IPS-18a (cell line): Measurements from ENCODE around the gene RHBDD3.

Experiments used
- H3K27ac ChIP-seq: one replicate; pipeline ENCODE4 v1.5.1; 2013; ENCODE audit warnings: low read length
- H3K27me3 ChIP-seq: one replicate; pipeline ENCODE4 v1.6.1; 2013; ENCODE audit warnings: mild to moderate bottlenecking, low read length; ENCODE audit not compliant: control insufficient read depth, insufficient read depth
- H3K36me3 ChIP-seq: one replicate; pipeline ENCODE4 v1.6.1; 2013; ENCODE audit warnings: low read depth, low read length; ENCODE audit not compliant: control insufficient read depth
- H3K4me1 ChIP-seq: one replicate; pipeline ENCODE4 v1.6.1; 2013; ENCODE audit warnings: low read depth, low read length; ENCODE audit not compliant: control insufficient read depth
- H3K4me3 ChIP-seq: one replicate; pipeline ENCODE4 v1.5.1; 2013; ENCODE audit warnings: low read length
- H3K9ac ChIP-seq: one replicate; pipeline ENCODE4 v1.6.1; 2013; ENCODE audit warnings: mild to moderate bottlenecking, low read length, moderate library complexity
- H3K9me3 ChIP-seq: one replicate; pipeline ENCODE4 v1.6.1; 2013; ENCODE audit warnings: low read depth, low read length; ENCODE audit not compliant: control insufficient read depth

Gene RHBDD3

DNA sequence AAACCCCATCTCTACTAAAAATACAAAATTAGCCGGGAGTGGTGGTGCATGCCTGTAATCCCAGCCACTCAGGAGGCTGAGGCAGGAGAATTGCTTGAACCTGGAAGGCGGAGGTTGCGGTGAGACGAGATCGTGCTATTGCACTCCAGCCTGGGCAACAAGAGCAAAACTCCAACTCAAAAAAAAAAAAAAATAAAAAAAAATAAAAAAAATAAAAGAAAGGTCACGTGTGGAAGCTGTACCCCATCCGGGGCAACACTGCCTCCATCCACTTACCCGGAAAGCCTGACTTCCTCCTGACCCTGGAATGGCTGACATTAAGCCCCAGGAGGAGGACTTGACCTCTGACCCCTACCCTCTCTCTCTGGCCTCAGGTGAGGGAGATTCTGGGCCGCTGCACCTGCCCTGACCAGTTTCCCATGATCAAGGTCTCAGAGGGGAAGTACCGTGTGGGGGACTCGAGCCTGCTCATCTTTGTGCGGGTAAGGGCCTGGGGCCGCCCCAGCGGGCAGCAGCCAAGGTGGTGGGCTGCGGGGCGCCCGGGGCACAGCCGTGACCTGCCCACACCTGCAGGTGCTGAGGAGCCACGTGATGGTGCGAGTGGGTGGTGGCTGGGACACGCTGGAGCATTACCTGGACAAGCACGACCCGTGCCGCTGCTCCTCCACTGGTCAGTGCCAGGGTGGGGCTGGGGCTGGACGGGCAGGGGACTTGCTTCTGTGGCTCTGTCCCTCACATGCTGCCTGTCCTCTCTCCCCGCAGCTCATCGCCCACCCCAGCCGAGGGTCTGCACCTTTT lies 42.5 kb upstream of the RHBDD3 start:
- Histone ChIP-seq H3K9me3 (no peaks in the 10 kb centered on the region), H3K27me3 (peaks cover 37% of the 10 kb centered on the region), H3K4me3 (no peak overlapping the region), H3K4me1 (no peaks in the 10 kb centered on the region), H3K36me3 (no peaks in the 10 kb centered on the region), H3K9ac (no peak overlapping the region), H3K27ac (no peak overlapping the region)

DNA sequence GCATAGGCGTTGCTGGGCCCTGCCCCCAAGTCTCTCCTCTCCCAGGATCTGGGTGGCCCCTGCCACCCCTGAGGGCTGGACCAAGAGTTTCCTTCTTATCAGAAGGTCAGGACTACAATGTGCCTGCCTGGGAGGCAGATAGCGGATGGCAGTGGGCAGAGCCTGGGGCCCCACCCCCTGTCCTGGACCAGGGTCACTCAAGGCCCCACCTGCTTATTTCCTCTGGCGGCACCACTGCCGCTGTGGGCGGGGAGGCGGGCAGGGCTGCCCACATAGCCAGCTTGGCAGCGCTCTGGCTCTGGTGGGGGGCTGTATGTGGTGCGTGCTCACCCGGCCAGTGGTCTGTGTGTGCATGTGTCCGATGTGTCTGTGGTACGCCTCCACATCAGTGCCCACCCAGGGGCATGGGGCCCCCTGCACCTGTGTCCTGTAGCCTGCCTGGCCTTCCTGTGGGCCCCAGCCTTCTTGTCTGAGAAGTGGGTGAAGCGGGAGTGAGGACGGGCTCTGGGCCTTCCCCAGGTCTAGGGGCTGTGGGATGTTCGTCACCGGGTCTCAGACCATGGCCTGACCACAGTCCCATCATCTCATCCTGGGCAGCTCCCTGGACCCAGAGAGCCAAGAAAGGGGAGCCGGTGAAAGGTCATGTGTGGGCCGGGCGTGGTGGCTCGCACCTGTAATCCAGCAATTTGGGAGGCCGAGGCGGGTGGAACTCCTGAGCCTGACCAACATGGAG lies 41.7 kb upstream of the RHBDD3 start:
- H3K27me3 ChIP-seq: peaks cover 30% of the 10 kb centered on the region
- no peak overlapping the region for H3K27ac ChIP-seq
- H3K9me3 ChIP-seq: no peaks in the 10 kb centered on the region
- no peaks in the 10 kb centered on the region for H3K4me1 ChIP-seq
- H3K4me3 ChIP-seq: no peak overlapping the region
- no peaks in the 10 kb centered on the region for H3K36me3 ChIP-seq
- no peak overlapping the region for H3K9ac ChIP-seq

DNA sequence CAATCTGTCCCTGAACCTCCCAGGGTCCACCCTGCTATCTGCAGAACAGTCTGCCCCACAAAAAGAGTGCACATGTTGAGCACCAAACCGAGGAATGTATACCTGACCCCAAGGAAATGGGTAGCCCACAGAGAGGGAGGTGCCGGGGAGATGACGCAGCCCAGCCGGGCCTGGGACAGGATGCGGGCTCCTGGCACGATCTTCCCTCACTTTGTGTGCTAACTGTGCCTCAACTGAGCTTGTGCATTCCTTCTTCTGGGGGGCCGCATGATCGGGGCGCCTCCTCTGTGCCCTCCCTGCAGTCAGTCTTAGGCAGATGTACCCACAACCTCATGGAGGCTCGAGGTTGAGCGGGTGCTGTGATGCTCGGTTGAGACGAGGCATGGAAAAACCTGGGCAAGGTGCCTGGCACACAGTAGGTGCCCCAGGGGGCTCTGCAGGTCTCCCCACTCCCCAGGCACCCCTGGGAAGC lies 41.0 kb upstream of the RHBDD3 start:
- no peak overlapping the region for H3K27ac ChIP-seq
- H3K9ac ChIP-seq: no peak overlapping the region

DNA sequence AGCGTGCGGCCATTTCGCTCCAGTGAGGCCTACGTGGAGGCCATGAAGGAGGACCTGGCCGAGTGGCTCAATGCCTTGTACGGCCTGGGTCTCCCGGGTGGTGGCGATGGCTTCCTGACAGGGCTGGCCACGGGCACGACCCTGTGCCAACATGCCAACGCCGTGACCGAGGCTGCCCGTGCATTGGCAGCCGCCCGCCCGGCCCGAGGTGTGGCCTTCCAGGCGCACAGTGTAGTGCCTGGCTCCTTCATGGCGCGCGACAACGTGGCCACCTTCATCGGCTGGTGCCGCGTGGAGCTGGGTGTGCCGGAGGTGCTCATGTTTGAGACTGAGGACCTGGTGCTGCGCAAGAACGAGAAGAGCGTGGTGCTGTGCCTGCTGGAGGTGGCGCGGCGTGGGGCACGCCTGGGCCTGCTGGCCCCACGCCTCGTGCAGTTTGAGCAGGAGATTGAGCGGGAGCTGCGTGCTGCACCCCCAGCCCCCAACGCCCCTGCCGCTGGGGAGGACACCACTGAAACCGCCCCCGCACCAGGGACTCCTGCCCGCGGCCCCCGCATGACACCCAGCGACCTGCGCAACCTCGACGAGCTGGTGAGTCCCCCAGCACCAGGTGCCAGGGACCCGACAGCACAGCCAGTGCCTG lies 40.5 kb upstream of the RHBDD3 start:
- H3K4me1 ChIP-seq: no peaks in the 10 kb centered on the region
- H3K27ac ChIP-seq: no peak overlapping the region
- no peak overlapping the region for H3K9ac ChIP-seq
- peaks cover 17% of the 10 kb centered on the region for H3K27me3 ChIP-seq
- H3K36me3 ChIP-seq: no peaks in the 10 kb centered on the region
- no peak overlapping the region for H3K4me3 ChIP-seq
- H3K9me3 ChIP-seq: no peaks in the 10 kb centered on the region

More for the DNA sequence above, 41.0 kb upstream of the RHBDD3 start:
- Histone ChIP-seq H3K4me3 (no peak overlapping the region), H3K4me1 (no peaks in the 10 kb centered on the region), H3K36me3 (no peaks in the 10 kb centered on the region), H3K27me3 (peaks cover 23% of the 10 kb centered on the region), H3K9me3 (no peaks in the 10 kb centered on the region)

DNA sequence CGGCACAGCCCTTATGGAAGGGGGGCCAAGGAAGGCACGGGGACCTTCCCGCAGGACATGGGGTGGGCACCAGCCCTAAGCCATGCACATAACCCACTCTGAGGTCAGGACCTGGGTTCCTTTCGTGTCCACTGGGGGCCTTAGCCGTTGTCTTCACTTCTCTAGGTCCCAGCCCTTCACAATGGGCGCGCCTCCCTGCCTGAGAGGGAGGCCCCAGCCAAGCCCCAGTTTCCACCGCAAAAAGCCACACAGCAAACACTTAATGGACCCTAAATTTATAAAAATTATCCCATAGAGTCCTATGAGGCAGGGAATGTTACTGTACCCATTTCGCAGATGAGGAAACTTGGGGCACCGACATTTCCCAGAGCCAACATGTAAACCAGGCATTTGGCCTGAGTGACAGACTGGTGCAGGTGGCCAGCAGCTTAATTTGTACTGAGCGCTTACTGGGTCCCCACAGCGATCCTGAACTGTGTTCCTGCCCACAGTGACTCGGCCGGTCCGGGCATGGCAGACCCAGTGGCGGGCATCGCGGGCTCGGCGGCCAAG lies 39.9 kb upstream of the RHBDD3 start:
- H3K36me3 ChIP-seq: no peaks in the 10 kb centered on the region
- peak overlapping the region; percentile 47 for H3K4me3 ChIP-seq
- H3K27ac ChIP-seq: no peak overlapping the region
- H3K4me1 ChIP-seq: no peaks in the 10 kb centered on the region
- peaks cover 11% of the 10 kb centered on the region for H3K27me3 ChIP-seq
- no peaks in the 10 kb centered on the region for H3K9me3 ChIP-seq
- H3K9ac ChIP-seq: no peak overlapping the region

DNA sequence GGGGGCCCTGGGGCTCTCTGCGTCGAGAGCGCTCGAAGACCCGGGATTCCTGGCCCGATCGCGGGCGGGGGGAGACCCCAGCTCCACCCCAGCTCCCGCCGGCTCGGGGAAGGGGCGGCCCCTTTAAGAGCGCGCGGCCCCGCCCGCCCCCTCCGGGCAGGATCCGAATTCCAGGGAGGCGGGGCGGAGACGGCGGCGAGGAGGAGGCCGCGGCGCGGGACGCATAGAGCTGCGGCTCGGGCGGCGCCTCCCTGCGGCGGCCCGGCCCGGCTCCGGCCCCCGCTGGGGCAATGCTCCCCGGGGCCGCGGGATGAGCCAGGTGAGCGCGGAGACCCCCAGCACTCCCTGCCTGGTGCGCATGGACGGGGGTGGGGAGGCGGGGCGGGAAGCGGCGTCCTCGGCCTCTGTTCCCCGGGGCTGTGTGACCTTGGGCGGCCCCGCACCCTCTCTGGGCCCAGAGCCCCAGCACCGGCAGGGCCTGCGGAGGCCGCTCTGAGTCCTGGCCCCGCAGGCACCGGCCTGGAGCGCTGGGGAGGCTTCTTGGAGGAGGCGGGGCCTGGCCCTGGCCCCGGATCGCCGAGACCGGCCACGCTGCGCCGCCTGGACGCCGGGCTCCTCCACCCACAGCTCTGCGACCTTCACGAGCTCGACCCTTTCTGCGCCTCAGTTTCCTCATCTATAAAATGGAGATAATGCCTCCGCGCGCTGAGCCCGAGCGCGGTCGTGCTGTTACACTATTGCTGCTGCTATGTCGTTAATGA lies 39.2 kb upstream of the RHBDD3 start:
- peak overlapping the region; percentile 47 for H3K4me3 ChIP-seq
- H3K4me1 ChIP-seq: no peaks in the 10 kb centered on the region
- H3K9ac ChIP-seq: peak overlapping the region; percentile 46
- H3K27me3 ChIP-seq: peaks cover 8% of the 10 kb centered on the region
- no peak overlapping the region for H3K27ac ChIP-seq
- no peaks in the 10 kb centered on the region for H3K36me3 ChIP-seq
- no peaks in the 10 kb centered on the region for H3K9me3 ChIP-seq

DNA sequence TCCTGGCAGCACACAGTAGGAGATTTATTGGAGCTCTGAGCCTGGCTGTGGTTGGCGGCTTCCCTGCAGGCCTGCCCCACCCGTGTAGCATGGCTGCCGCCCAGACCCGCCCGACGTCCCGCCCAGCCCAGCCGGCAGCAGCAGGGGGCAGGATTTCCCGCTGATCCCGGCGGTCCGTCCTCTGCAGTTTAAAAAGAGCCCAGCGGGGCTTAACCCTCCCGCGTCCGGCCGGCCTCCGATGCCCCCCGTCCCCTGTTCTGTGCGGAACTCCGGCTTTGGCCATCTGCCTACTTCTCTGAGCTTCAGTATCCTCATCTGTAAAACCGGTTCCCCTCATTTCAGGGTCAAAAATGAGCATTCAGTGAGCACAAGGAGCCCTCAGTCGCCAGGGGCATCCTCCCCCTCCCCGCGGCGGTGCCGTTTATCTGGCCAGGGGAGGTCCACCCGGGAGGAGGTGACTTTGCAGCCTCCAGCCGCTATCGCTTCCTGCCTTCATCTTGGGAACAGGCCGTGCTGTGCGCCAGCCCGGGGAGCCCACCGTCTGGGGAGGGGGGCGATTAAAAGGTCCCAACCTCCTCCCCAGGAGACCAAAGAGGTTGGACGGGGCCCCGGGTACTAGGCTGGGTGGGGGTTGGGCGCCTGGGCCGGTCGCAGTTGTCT lies 38.5 kb upstream of the RHBDD3 start, which contains the start of gene GAS2L1:
TSS of gene GAS2L1 (plus strand) at position 476 of the 660 bp plus-strand sequence. CDS start 1,456 bp downstream, outside the sequence.
- no peaks in the 10 kb centered on the region for H3K4me1 ChIP-seq
- peaks cover 8% of the 10 kb centered on the region for H3K27me3 ChIP-seq
- no peaks in the 10 kb centered on the region for H3K36me3 ChIP-seq
- H3K9ac ChIP-seq: peak within 1 kb of the TSS; percentile 46
- H3K27ac ChIP-seq: no peak within 1 kb of the TSS
- H3K9me3 ChIP-seq: no peaks in the 10 kb centered on the region
- H3K4me3 ChIP-seq: peak within 1 kb of the TSS; percentile 47

DNA sequence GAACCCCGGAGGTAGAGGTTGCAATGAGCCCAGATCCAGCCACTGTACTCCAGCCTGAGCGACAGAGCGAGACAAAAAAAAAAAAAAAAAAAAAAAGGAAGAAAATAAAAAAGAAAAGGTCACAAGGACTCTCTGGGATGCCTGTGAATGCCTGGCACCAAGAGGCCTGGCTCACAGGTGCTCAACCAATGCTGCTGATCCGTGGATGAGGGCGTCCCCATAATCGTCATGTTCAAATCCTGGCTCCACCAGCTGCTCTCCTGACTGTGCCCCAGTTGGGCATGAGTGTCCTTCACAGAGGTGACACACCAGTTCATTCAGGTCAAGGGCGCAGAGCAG lies 38.0 kb upstream of the RHBDD3 start:
- Histone ChIP-seq H3K9ac (no peak overlapping the region), H3K4me1 (no peaks in the 10 kb centered on the region), H3K27ac (no peak overlapping the region), H3K36me3 (peaks cover 2% of the 10 kb centered on the region), H3K9me3 (no peaks in the 10 kb centered on the region), H3K27me3 (peaks cover 8% of the 10 kb centered on the region), H3K4me3 (peak overlapping the region; percentile 47)

DNA sequence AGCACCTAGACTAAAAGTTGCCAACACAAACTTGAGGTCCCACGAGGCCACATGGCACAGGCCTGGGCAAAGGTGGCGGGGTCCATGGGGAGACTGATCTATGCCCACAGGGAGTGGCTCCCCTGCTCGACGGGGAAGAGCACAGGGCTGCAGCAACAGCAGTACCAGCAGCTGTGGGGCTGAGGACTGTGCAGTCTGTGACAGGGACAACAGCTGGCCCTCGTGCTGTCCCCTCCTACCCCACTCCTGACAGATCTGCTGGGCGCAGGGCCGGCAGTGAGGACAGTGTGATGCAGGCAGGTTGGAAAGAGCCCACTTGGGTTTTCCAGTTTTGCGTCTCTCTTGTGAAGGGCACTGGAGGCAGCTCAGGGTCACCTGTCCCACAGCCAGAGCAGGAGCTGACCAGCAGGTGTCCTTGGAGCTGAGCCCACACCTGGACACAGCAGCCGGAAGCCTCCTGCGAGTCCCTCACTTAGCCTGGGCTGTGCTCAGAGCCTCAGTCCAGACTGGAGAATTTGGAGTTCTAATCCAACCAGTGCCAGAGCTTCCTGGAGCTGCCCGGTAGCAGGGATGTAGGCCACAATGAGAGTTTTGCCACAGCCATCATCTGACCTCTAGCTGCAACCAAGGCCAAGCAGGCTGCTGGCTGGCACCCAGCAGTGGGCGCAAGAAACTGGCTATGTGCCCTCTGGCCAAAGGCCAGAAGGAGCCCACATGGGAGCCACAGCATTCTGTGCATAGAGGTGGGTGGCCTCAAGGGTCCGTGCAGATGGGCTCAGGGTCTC lies 35.1 kb upstream of the RHBDD3 start:
- no peak overlapping the region for H3K27ac ChIP-seq
- no peaks in the 10 kb centered on the region for H3K9me3 ChIP-seq
- H3K9ac ChIP-seq: no peak overlapping the region
- H3K36me3 ChIP-seq: peaks cover 29% of the 10 kb centered on the region
- no peaks in the 10 kb centered on the region for H3K4me1 ChIP-seq
- no peak overlapping the region for H3K4me3 ChIP-seq
- H3K27me3 ChIP-seq: peaks cover 6% of the 10 kb centered on the region

DNA sequence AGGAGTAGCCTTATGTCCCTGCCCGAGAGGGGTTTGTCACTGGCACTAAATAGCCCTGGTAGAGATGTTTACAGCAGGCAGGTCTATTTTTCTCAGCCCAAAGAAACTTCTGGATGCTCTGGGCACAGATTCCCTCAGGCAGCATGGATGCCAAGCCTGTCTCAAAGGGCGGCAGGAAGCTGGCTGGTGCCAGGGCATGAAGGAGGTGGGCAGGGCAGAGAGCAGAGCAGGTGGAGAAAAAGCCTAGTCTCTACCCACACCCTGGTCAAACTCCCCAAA lies 34.6 kb upstream of the RHBDD3 start:
- no peaks in the 10 kb centered on the region for H3K4me1 ChIP-seq
- H3K27me3 ChIP-seq: peaks cover under 1% of the 10 kb centered on the region
- no peak overlapping the region for H3K4me3 ChIP-seq
- no peak overlapping the region for H3K9ac ChIP-seq
- no peak overlapping the region for H3K27ac ChIP-seq
- H3K36me3 ChIP-seq: peaks cover 35% of the 10 kb centered on the region
- no peaks in the 10 kb centered on the region for H3K9me3 ChIP-seq
